Daoy (cell line): ENCODE measurements around the gene SYT1. TPM values are rescaled to one million over a fixed set of nuclear protein-coding genes. Genes with fewer than 3 reads are reported as not detected.
A peak's percentile ranks its signal among the peaks of the same experiment; 100 is the strongest.

Experiments used
- DNase-seq: peaks from one replicate; pipeline ENCODE4 v3.0.0-alpha.2; 2015; ENCODE audit warnings: low read depth
- total RNA-seq: library from RNA; depleted of rRNA; stranded (reverse); fragments of >200 nt; shearing (Covaris generic); gene quantifications from 2 replicates; pipeline ENCODE4 v1.2.3, GENCODE V29; 2014

Gene SYT1
- total RNA-seq, 1 experiment from 2014 or later = 1.1 TPM

DNA sequence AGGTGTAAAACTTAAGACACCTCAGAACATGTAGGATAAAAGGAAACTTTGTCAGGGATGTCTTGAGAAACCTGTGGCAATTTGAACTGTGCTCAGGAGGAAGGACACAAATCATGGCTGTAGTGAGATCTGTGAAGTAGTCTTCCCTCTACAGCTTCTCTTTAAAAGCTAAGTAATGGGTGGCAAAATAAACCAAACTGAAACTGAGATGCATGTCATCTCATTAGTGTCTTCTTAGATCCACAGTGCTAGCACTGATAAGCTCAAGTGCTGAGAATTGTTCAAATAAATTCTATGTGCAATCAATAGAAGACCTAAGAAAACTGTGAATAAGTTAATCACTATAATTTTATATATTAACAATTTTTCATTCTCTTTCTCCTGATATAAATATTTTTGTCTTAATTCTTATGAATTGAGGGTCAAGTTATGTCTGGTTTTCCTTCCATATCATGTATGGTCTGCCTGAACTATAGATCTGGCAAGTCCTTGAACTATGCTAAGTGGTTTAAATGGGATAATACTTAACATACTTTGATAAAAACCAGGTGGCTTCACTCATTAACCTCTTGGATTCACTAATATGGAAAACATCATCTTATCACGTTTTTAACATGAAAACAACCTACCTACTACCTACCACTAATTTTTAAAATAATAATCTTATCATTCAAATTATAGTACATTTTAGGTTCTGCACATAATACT is 27.2 kb downstream of the SYT1 start:
- no peak for DNase-seq

DNA sequence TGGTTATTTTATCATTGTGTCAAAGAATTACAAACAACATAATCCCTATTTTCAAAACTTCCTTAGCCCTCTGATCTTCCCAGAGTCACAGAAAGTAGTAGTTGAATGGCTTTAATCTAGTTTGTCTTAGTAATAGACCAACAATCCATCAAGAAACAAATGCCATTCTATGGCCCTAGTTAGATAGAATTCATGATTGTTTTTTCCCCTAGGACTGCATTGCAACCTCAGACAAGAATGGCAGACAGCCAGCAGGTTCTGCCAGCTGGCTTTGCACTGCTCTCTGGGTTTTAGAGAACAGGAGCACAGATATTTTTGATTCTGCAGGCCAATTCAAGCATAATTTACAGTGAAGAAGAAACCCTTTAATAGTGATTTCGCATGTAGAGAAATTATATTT is 33.8 kb downstream of the SYT1 start:
- DNase-seq = no peak

DNA sequence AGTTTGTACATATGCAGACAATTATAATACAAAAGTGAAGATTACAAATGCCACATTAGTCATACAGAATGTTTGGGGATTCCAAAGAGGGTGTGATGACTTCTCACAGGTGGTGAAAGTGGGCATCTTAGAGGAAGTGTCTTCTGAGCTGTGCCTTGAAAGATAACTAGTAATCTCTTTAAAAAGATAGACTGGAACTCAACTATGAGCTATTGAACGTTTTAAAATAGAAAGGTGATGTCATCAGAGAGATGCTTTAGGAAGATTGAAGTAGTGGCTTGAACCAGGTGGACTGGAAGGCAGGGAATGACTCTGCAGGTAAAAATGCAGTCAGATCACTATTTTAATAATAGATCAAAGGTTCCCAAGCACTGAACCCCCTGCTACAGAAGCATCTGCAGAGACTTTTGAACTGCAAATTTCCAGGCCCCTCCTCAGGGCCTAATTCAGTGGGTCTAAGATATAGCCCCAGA is 50.3 kb downstream of the SYT1 start:
- DNase-seq = no peak

DNA sequence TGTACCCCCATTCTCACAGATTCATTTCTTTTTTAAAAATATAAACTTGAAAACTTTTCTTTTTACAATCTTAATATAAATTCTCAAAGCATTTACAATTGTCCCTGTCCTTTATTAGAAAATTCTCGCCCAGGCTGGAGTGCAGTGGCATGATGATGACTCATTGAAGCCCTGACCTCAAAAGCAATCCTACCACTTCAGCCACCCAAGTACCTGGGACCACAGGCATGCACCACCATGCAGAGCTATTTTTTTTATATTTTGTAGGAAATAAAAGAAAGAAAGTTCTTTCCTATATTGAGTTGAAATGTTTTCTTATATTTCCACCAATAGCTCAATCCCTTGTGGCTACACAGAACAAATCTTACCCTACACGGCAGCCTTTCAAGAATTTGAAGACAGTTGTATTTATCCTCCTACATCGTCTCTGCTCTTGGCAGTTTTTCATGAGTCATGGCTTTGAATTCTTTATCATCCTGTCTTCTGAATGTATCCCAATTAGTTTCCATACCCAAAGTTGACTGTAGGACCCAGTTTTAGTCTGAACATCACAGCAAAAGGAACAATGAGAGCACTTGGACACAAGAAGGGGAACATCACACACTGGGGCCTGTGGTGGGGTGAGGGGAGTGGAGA is 52.4 kb downstream of the SYT1 start:
- peak; percentile 78 for DNase-seq

DNA sequence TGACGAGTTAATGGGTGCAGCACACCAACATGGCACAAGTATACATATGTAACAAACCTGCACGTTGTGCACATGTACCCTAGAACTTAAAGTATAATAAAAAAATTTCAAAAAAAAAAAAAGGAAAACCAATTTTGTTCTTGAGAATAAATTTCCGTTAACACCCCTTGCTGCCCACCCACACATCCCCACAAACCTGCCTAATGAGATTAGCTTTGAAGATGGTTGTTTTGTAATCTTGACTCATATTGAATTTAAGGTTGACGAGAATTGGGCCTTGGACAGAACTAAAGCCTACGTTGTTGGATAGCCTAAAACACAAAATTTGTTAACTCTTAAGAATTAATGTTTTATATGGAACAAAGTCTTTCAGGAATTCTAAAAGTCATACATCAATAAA is 52.9 kb downstream of the SYT1 start:
- no peak for DNase-seq

DNA sequence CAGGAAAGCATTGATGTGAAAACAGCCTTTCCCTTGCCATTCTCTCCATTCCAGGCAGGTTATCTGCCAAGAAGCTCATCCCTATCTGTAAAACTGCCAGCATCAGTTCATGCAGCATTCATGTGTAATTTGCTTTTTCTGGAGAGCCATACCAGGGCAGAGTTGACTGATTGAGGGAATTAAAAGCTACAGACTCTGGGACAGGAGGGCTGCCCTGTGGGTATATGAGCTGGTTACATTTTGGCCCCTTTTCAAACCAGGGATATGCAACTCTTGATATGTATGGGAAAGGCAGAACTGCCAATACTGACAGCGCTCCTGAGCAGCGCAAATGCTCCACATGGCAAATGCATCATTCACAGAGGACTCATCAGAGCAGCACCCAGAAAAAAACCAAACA is 53.7 kb downstream of the SYT1 start:
- DNase-seq = no peak

DNA sequence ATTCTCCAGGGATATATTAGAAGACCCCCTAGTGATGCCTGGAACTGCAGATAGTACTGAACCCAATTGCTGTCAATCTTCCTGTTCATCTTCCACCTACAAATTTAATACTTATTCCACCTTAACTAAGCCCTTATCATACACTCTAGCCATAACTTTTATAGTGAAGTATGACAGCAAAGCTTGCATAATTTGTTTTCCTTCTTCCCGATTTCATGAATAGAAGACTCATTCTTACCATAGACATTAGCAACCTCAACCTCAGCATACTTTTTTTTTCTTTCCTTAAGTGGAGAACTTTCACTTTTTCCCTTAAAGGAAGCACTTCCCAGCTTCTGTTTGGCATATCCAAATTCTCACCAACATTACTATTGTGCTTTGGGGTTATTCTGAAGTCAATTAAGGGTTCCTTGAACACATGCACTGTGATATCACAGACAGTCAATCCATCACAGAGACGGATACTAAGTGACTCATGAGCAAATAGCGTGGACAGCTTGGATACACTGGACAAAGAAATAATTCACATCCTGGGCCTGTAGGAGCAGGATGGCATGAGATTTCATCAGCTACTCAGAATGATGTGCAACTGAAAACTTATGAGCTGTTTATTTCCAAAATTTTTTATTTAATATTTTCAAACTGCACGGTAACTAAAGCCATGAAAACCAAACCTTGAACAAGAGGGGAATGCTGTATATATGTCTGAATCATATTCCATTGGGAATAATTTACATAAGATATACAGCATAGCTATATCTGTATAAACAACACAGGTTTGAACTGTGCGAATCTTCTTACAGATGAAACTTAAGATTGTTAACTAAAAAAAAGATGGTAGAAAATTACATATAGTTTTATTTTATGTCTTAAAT is 63.9 kb downstream of the SYT1 start:
- peak; percentile 72 for DNase-seq

DNA sequence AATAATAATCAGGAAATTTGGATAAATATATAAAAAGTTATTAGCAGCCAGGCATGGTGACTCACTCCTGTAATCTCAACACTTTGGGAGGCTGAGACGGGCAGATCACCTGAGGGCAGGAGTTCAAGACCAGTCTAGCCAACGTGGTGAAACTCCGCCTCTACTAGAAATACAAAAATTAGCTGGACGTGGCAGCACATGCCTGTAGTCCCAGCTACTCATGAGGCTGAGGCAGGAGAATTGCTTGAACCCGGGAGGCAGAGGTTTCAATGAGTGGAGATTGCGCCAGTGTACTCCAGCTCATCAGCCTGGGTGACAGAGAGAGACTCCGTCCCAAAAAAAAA is 64.5 kb downstream of the SYT1 start:
- DNase-seq = peak; percentile 27

DNA sequence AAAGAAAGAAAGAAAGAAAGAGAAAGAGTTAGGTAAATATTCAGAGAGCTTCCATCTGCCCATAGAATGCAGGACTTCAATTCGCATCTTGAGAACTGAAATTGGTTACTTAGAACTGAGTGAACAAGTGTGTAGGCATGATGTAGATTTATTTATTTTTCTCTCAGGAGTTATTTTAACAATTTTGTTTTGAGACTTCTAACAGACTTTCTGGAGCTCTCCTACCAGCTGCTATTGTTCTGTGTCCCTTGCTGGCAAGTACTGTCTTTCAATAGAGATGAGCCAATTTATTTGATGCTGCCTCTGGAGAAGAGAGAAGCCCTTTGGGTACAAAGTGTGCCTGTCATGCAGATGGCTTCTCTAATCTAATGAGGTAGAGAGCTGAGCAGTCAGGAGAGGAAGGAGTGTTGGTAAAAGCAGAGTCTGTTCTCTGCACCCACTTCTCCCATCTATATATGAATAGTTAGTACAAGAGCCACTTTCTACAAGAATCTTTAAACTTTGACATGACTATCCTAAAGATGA is 67.0 kb downstream of the SYT1 start:
- DNase-seq = no peak

DNA sequence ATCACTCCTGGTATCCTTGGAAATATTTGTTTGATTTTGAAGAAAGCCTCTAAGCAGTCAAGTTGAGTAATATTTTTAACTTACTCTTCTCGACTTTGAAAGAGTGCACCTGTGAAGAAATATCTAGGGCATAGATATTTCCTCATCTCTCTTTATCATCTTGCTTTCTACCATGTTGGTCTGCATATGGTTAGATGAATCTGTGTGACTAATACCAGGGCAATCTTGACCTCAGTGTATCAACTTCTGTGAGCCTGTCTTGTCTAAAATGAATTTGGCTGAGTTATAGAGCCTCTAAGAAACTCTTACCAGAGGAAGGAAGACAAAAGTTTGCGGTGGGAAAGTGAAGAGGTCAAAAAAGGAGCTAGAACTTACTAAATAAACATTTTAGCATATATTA is 68.4 kb downstream of the SYT1 start:
- no peak for DNase-seq

DNA sequence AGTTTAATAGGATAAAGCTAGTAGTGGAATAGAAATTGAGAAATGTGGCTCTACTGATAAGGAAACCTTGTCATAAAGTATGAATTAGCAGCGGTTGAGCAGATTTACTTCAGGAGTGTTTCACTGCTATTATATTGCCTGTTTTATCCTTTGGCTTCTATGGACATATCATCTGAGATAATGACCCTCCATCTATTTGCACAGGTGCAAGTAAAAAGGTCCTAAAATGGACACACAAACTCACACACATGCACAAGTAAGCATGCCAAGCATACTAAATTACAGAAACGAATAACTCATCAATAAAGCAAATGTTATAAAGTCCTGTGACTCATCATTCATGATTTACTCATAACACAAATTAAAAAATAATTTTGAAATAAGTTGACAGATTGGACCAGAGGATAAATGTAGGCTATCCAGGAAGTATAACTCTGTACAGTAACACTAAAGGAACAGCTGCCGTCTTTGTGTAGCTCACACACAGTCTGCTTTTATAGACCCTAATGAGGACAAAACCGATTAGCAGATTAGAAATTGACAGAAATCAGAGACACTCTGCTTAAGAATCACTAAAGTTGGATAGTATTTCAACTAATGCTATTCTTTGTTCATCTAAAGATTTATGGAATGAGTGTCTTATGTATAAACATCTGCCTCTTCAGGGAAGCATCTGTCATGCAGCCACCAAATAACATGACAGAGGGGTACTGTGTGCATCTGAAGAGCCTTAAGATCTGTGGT is 73.9 kb downstream of the SYT1 start:
- no peak for DNase-seq

DNA sequence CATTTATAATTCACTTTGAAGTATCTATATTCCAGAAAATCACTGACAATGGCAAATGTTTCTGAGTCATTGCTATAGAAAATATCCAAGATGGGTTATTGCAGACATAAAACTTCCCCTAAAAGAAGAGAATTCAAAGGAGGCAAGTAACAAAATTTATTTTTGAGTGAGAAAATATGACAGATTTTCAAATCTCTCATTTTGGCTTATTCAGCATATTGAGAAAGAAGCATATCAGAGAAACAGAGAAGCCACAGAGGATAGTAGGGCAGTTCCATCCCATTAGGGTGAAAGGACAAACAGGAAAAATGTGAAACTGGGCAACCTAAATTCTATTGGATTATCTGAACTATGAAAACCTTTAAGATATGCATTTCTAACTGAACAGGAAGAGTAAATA is 85.0 kb downstream of the SYT1 start:
- no peak for DNase-seq

DNA sequence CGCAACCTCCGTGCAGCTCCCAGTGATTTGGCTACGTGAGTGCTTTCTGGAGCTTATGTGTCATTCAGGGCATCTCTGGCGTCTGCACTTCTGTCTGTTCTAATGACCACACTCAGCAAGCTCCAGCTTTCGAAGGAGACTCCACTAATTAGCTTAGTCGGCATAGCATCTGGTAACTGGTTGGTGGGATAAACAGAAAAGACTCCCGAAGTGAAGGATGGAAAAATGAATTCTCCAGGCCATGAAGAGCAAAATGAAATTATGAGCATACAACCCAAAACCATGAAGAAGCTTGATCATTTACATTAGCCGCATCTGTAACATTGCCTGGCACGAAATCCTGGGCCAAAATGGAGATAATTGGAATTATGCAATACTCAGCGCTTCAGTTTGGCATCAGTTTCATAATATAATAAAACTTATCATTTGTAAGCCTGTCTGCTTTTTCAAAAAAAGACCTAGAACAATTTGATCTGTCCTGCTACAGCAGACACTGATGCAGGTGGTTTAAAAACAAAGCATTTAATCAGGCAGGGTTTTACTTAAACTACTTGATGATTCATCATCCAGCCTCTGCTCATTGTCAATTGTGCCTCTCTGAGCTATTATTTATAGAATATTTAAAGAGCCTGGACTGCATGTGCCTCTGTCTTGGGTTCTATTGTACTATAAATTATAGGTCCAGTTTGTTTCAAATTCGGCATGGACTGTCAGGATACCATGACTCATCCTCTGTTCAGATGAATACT is 87.4 kb downstream of the SYT1 start:
- no peak for DNase-seq

DNA sequence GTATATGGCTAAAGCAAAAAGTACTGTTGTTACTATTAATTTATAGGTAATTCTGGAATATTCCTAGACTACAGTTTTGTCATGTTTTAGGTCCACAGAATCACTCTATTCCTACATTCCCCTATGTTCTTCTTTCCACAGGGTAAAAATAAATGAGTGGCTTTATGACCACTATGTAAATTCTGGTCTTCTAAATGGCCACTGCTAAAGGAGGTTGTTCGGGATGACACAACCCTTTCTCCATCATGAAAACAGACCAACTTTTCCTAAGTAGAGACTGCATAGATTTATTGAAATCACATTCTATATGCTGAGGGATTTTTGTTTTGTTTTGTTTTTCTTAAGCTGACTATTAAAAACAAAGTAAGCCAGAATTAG is 88.0 kb downstream of the SYT1 start:
- no peak for DNase-seq

DNA sequence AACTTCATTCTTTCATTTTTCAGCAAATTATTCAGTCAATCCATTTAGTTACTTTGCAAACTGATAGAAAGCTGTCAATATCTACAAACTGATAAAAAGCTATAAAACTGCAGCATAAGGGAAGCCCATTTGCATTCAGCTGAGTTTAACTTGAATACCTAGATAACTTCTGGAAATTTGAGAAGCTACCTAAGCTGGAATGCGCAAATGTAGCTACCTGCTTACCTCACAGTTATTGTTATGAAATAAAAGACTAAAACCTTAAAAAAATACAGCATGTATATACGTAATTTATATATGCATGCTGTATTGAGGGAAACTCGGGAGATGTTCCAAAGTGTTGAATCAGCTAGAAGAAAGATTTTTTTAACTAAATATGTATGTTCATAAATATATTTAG is 94.4 kb downstream of the SYT1 start:
- no peak for DNase-seq

DNA sequence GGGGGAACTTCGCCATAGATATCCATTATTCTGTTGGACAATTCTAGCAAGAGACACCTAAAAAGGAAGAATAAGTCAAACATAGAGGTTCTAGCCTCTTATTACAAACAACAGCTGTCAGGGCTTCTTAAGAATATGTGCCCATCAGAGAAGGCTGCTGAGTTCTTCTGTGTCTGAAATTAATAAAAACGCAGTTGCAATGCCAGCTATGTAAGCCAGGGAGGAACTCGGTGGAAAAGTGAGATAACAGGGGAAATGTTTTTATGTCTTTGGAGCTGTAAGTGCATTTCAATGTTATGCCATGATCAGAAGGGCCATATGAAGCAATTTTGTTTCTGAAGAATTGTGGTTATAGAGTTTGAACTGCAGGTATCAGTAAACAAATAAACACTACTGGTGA is 95.0 kb downstream of the SYT1 start:
- no peak for DNase-seq

DNA sequence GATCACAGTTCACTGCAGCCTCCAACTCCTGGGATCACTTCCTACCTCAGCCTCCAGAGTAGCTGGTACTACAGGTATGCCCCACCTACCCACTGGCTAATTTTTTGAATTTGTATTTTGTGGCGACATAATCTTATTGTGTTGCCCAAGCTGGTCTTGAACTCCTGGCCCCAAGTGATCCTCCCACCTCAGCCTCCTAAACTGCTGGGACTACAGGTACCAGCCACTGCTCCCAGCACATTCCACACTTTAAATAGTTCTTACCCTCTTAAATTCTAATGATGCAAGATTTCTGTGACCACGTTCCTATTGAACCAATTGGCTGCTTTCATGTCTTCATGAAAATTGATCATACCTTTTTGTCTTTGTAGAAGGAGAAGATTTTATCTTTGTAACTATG is 96.6 kb downstream of the SYT1 start:
- DNase-seq = no peak

DNA sequence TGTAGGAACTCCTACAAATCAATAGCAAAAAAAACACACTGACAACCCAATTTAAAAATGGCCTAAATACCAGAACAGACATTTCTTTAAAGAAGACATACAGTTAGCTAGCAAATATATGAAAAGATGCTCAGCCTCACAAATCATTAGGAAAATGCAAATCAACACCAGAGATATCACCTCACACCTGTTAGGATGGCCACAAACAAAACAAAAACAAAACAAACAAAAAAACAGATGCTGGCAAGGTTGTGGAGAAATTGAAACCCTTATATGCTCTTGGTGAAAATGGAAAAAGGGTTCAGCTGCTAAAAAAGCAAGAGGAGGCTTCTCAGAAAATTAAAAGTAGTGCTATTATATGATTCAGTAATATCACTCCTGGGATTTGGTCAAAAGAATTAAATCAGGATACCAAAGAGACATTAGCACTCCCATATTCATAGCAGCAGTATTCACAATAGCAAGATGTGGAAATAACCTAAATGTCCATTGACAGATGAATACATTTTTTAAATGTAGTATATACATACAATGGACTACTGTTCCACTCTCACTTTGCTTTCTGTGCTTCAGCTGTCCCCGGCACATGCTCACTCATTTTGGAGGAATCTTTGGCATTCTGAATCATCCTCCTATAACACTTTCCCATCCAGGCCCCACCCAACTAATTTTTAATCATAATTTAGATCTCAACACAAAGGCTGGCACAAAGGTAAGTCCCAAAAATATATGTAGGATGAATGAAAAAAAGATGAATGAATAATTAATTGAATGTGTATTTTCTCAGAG is 99.1 kb downstream of the SYT1 start:
- DNase-seq = peak; percentile 35

DNA sequence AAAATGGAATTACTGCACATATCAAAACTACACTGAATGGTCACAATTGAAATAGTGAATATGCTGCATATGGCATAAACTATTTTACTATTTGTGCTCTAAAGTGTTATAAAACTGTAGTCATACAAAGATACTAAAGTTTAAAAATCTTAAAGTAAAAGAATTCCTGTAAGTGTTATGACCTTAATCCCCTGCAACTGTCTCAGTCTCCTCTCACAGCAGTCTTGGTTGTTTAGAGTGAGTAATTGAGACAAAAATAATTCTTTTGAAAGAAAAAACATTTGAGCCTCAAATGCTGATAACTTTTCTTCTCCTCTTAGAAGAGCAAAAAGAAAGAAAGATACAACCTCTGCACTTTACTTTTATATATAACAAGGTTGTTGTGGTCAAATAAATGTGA is 99.9 kb downstream of the SYT1 start:
- DNase-seq = no peak

DNA sequence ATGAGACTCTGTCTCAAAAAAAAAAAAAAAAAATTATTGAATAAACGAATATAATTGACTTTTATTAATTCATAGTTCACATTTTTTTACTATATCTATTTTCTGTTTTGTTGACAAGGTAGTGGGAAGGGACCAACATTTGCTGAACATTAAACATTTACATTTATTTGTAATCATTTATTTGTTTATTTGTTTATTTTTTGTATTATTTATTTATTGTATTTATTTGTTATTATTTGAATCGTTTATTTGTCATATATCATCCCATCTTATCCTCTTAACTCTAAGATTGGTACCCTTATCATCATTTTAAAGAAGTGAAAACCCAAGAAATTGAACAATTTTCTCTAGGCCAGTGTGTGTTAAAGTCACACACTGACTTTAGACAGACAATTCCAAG is 101.5 kb downstream of the SYT1 start:
- no peak for DNase-seq
